GM12878 (cell line): ENCODE measurements around the gene RPEL1. TPM values are rescaled to one million over a fixed set of nuclear protein-coding genes. Genes with fewer than 3 reads are reported as not detected.

ENCODE experiments used
- ATAC-seq: fragments of 200-7000 bp; cut with Tn5 transposase; 3 replicates; pipeline ENCODE4 v1.9.1; 2020; ENCODE audit warnings: mild to moderate bottlenecking, moderate library complexity
- BruUV-seq: library from RNA; stranded (reverse); fragments of 400-500 nt; replicated peaks from 2 replicates; lab custom pipeline; 2021; lab: Mats Ljungman, UMichigan
- CTCF ChIA-PET: fragments of 300-600 bp; sonication (Branson Sonifier 250); formaldehyde crosslinking; extraction: SDS; loops from one replicate; lab custom pipeline; 2021; ENCODE audit warnings: inconsistent platforms; lab: Yijun Ruan, JAX
- POLR2A ChIA-PET: fragments of 350-600 bp; formaldehyde crosslinking; extraction: SDS; loops from one replicate; lab custom pipeline; 2021; ENCODE audit warnings: inconsistent platforms; lab: Charles Lee
- RAD21 ChIA-PET: fragments of 300-600 bp; sonication (Branson Sonifier 250); formaldehyde crosslinking; loops from one replicate; lab custom pipeline; 2023; ENCODE audit warnings: antibody characterized with exemption; ENCODE audit not compliant: unreplicated experiment; lab: Charles Lee
- SMC1A ChIA-PET: fragments of 300-600 bp; sonication (Branson Sonifier 250); formaldehyde crosslinking; loops from one replicate; lab custom pipeline; 2023; ENCODE audit not compliant: unreplicated experiment, uncharacterized antibody; lab: Charles Lee
- DNase-seq: peaks from one replicate; pipeline ENCODE4 v3.0.0-alpha.2; 2011; ENCODE audit warnings: low read depth, low spot score
- FAIRE-seq: peaks from 3 replicates; lab custom pipeline; 2011; peaks lifted over from hg19 to GRCh38; lab: Jason Lieb, UNC
- H2AFZ ChIP-seq: 2 replicates; pipeline ENCODE4 v1.6.0; 2011; ENCODE audit warnings: low read depth, low read length, control low read depth; ENCODE audit not compliant: control insufficient read depth
- H3K27ac ChIP-seq: 2 replicates; pipeline ENCODE4 v1.5.1; 2011; ENCODE audit warnings: control low read depth; ENCODE audit not compliant: control insufficient read depth, insufficient read depth
- H3K27me3 ChIP-seq, 2 experiments: replicated peaks in 1 of 2; 2 replicates each; pipeline versions ENCODE4 v1.6.0 to v1.6.1; 2011; ENCODE audit warnings: low read length in 1 of 2; ENCODE audit not compliant: control insufficient read depth in 2 of 2, insufficient read depth in 2 of 2
- H3K36me3 ChIP-seq, 2 experiments: 2 replicates each; pipeline ENCODE4 v1.5.1; 2011; ENCODE audit warnings: low read length in 1 of 2; ENCODE audit not compliant: control insufficient read depth in 2 of 2, insufficient read depth in 2 of 2
- H3K4me1 ChIP-seq: 2 replicates; pipeline ENCODE4 v1.6.1; 2011; ENCODE audit warnings: mild to moderate bottlenecking, low read length, moderate library complexity, mixed read lengths; ENCODE audit not compliant: control insufficient read depth, insufficient read depth
- H3K4me2 ChIP-seq: 2 replicates; pipeline ENCODE4 v1.6.0; 2011; ENCODE audit warnings: control low read depth; ENCODE audit not compliant: control insufficient read depth, insufficient read depth
- H3K4me3 ChIP-seq: fragments of 200-600 bp; sonication (generic); 2 replicates; pipeline ENCODE4 v1.5.1; 2016
- H3K79me2 ChIP-seq: 2 replicates; pipeline ENCODE4 v1.6.0; 2011; ENCODE audit warnings: low read length; ENCODE audit not compliant: control insufficient read depth, insufficient read depth
- H3K9ac ChIP-seq: 2 replicates; pipeline ENCODE4 v1.8.0; 2011; ENCODE audit warnings: low read length, control low read depth, mixed read lengths; ENCODE audit not compliant: control insufficient read depth, insufficient read depth
- H3K9me3 ChIP-seq: replicated peaks from 3 replicates; pipeline ENCODE4 v1.5.1; 2011; ENCODE audit warnings: mild to moderate bottlenecking, low read length; ENCODE audit not compliant: control insufficient read depth, insufficient read depth
- H4K20me1 ChIP-seq: 2 replicates; pipeline ENCODE4 v1.6.0; 2011; ENCODE audit not compliant: control insufficient read depth, insufficient read depth
- MEF2B ChIP-seq: fragments of 450-650 bp; IDR thresholded peaks from 2 replicates; pipeline ENCODE4 v1.6.1; 2018; ENCODE audit warnings: mild to moderate bottlenecking, moderate library complexity; ENCODE audit not compliant: partially characterized antibody, poor library complexity, severe bottlenecking
- MXI1 ChIP-seq: fragments of 150-350 bp; IDR thresholded peaks from 2 replicates; pipeline ENCODE4 v1.6.1; 2011; ENCODE audit warnings: low read depth, mild to moderate bottlenecking, inconsistent platforms, low read length, improper control_type of control experiment
- MYB ChIP-seq: fragments of 150-350 bp; IDR thresholded peaks from 2 replicates; pipeline ENCODE4 v1.6.1; 2014; ENCODE audit warnings: mild to moderate bottlenecking, low read depth, low read length, borderline replicate concordance
- ZBED1 ChIP-seq: IDR thresholded peaks from 2 replicates; pipeline ENCODE4 v1.6.1; 2016; ENCODE audit warnings: borderline replicate concordance
- ZZZ3 ChIP-seq: IDR thresholded peaks from 2 replicates; pipeline ENCODE4 v1.6.1; 2011; ENCODE audit warnings: low read depth; ENCODE audit not compliant: control insufficient read depth, insufficient read length
- WGBS: methylation state at CpG from one replicate; pipeline ENCODE4 v1.1.6; 2016; ENCODE audit warnings: low lambda C conversion rate; ENCODE audit not compliant: insufficient replicate concordance, insufficient coverage; ENCODE audit errors: missing lambda C conversion rate; 5-methylcytosine and 5-hydroxymethylcytosine counted together
- in situ Hi-C: fragments of 300-500 bp; cut with MboI; formaldehyde crosslinking; loops from 9 replicates; pipeline ENCODE4 v1.14.3; 2018; ENCODE audit warnings: mixed read lengths
- intact Hi-C: fragments of 100-400 bp; cut with micrococcal nuclease; formaldehyde crosslinking; loops from one replicate; pipeline ENCODE4 v1.14.2; 2022; ENCODE audit not compliant: unreplicated experiment
- polyA plus RNA-seq, 11 experiments: library from polyadenylated mRNA; depleted of rRNA in 4 of 11; unstranded in 6 of 11; stranded (reverse) in 5 of 11; fragments of >200 nt; fragmentation: Nextera tagmentation in 4 of 11; fragmentation: Illumina TruSeq in 1 of 11; extraction: Ambion mirVana in 4 of 11; extraction: Trizol in 1 of 11; gene quantifications; 1 replicate in 1 of 11; 2 replicates in 10 of 11; pipeline versions ENCODE4 v1.2.1 to v1.2.3, GENCODE V29; 2011 to 2016; ENCODE audit warnings: inconsistent platforms in 2 of 11, missing spikeins in 2 of 11, low read depth in 1 of 11
- total RNA-seq, 4 experiments: library from RNA; depleted of rRNA in 3 of 4; stranded (reverse); fragments of >200 nt in 3 of 4; fragmentation: Illumina TruSeq in 1 of 4; extraction: Trizol in 1 of 4; gene quantifications; 2 replicates each; pipeline versions ENCODE4 v1.2.1 to v1.2.3, GENCODE V29; 2013 to 2021

Gene RPEL1
- total and polyA plus RNA-seq, 10 of the 15 experiments (the other 5 are each of a cell fraction or from before 2014, with no cell fraction given), result 0.04 to 0.08 (median 0.06) TPM; not detected in 6

DNA sequence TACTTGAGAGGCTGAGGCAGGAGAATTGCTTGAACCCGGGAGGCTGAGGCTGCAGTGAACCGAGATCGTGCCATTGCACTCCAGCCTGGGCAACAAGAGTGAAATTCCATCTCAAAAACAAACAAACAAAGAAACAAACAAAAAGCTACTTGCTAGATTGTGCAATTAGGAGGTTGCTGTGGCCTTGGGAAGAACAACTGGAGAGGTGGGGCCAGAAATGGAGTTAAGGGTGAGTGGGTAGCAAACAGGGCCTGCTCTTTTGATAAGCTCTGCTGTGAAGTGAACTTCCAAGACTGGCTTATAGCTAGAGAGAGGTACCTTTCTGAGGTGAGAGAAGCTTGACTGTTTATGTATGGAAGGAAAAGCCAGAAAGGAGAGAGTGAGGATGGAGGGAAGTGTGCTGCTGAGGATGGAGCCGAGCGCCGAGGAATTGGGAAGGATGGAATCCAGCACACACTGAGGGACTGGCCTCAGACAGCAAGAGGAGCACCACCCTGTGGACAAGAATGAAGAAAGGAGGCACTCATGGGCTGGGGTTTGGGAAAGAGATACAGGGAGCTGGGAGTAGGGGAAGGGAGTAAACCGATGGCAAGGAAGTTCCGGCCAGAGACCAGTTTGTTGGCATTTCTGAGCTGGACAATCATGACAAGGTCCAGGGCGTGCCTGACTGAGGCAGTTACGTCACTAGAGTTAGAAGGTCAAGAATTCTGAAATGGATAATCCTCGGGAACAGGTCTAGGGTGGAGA is 7.0 kb upstream of the RPEL1 start:
- no peaks in the 10 kb centered on the region for H4K20me1 ChIP-seq
- no peak overlapping the region for H3K27ac ChIP-seq
- RAD21 ChIA-PET, result interaction anchor here (0.7 to 1.1 kb wide), 4 partner anchors 48 to 532 kb away, joined by 3 to 4 read pairs (median 3); partner anchors contain the start of gene CNNM2
- no peaks in the 10 kb centered on the region for H3K27me3 ChIP-seq
- TF ChIP-seq ZBED1, result no peak
- TF ChIP-seq MYB, result no peak
- no peak for TF ChIP-seq ZZZ3
- no peak for TF ChIP-seq MXI1
- no peak for TF ChIP-seq MEF2B
- TF ChIP-seq, all 136 proteins: peak for 0
- H3K79me2 ChIP-seq, result no peaks in the 10 kb centered on the region
- DNase-seq (no peak), ATAC-seq (no peak), FAIRE-seq (no peak)
- no peaks in the 10 kb centered on the region for H3K36me3 ChIP-seq
- intact Hi-C loops (no loop called here), in situ Hi-C loops (no loop called here)
- ChIA-PET SMC1A (interaction anchor here (0.7 to 2.0 kb wide), 7 partner anchors 8 to 337 kb away, joined by 3 to 9 read pairs (median 4); no protein-coding TSS in a partner anchor), POLR2A (interaction anchor here (0.5 to 0.7 kb wide), 2 partner anchors 321 to 844 kb away, joined by 3 read pairs; partner anchors contain the start of gene CNNM2), CTCF (interaction anchor here (1.2 to 6.6 kb wide), 7 partner anchors 10 to 321 kb away, joined by 3 to 64 read pairs (median 4); partner anchors contain the start of gene CNNM2)
- no peak overlapping the region for H3K9ac ChIP-seq
- H3K4me3 ChIP-seq, result no peak overlapping the region
- WGBS, result 78% methylated on average over 11 of the region's 11 CpGs
- BruUV-seq, result no TSS peak
- H3K4me2 ChIP-seq, result no peak overlapping the region
- H3K9me3 ChIP-seq, result no peaks in the 10 kb centered on the region
- H3K4me1 ChIP-seq, result peaks cover 15% of the 10 kb centered on the region
- no peak overlapping the region for H2AFZ ChIP-seq
